GM15510 (cell line): Measurements from ENCODE around the gene SLC27A2.

Experiments used
- POLR2A ChIP-seq: IDR thresholded peaks from 3 replicates; pipeline ENCODE4 v1.6.1; 2011; ENCODE audit warnings: borderline replicate concordance; ENCODE audit not compliant: insufficient read length; ENCODE audit errors: extremely low read depth

SLC27A2 gene

DNA sequence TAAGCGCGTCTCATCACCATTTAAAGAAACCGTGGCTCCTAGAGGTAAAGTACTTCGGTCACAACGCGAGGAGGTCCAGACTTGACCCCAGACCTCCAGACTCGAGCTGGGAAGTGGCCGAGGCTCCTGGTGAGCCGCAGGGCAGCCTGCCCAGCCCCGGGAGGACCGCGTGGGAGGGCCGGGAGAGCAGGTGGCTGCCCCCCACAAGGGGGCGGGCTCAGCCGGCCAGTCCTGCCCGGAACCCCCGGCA, at the start of gene SLC27A2:
TSS of gene SLC27A2 (plus strand) at position 228 of the 250 bp plus-strand sequence. CDS start 232 bp downstream, outside the sequence.
- no peak for TF ChIP-seq POLR2A

DNA sequence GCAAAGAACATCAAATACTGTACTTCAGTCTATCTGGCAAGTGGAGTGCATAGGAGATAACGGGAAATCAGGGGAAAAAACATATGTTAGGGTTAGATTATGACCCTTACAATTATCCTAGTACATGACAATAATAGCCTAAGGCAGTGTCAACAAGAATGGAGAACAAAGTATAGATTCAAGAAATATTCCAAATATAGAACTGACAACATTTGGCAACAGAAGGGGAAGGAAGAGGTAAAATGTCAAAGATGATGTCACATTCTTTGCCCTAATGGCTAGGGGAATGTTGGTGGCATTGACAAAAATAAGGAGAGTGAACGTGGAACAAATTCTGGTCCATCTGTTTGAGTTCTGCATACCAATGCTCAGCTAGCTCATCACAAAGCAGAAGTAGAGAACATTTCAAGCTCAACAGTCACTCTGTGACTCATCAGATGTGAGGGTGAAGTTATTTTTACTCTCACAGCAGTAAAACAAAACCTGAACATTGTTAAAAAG, 47.4 kb upstream of the SLC27A2 start:
- TF ChIP-seq POLR2A, result no peak

DNA sequence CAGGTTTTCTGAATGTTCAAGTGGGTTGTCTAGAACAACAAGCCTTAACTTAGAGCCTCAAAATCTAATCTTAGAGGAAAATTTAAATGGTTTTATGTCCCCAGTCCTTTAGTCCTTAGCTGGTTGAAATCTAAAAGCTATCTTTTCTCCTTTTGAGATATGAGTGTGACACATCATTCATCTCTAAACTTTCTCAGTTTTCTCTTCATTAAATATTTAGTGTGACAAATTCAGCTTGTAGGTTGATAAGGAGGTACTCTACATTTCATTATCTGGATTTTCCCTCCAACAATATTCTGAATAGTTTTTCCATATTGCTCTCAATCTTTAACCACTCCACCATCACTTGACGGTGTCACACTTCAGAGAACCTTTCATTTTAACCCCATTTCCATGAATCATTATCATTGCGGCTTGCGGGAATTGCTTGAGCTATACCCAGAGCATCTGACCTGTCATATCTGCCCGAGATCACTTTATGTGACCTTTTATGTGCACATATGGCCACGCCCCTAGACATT, 46.9 kb upstream of the SLC27A2 start:
- no peak for TF ChIP-seq POLR2A

GRCh38 chr15:50137330-50137761, 44.6 kb upstream of the SLC27A2 start:
- TF ChIP-seq POLR2A, result no peak

GRCh38 chr15:50137893-50138292, 44.1 kb upstream of the SLC27A2 start:
- no peak for TF ChIP-seq POLR2A

- no peak for TF ChIP-seq POLR2A
Observed at GRCh38 chr15:50138391-50138790, 43.6 kb upstream of the SLC27A2 start.

DNA sequence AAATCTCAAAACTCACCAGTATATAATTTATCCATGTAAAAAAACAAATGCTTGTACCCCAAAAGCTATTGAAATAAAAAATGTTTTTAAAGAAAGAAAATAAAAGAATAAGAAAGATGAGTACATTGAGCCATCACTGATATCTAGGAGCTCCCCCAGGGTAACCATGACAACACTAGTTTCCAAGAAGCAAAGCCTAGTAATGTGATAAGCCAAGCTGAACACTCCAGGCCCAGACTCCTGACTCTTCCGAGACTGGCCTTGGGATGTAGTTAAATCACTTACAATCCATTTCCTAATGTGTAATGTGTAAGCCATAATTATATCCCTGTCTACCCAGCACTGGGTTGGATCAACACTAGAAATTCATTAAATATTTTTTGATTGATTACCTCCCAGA, 41.9 kb upstream of the SLC27A2 start:
- no peak for TF ChIP-seq POLR2A

DNA sequence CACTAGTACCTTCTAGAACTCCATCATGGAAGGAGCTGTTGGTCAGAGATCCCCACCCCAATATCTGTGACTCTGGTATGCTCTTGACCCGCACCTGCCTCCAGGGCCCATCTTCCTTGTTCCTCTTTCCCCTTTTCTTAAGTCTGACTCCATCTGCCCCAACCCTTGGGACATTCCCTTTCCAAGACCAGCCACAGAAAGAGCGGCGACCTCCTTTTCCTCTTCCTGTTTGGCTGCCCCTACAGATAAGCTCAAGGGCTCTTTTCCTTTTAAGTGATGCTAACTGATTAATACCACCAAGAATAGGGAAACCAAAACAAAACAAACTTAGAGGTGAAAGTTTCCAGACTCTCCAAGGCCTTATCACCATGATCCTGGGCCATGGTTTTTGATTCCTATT, 41.0 kb upstream of the SLC27A2 start:
- TF ChIP-seq POLR2A, result no peak

GRCh38 chr15:50141856-50142255, 40.1 kb upstream of the SLC27A2 start:
- no peak for TF ChIP-seq POLR2A

DNA sequence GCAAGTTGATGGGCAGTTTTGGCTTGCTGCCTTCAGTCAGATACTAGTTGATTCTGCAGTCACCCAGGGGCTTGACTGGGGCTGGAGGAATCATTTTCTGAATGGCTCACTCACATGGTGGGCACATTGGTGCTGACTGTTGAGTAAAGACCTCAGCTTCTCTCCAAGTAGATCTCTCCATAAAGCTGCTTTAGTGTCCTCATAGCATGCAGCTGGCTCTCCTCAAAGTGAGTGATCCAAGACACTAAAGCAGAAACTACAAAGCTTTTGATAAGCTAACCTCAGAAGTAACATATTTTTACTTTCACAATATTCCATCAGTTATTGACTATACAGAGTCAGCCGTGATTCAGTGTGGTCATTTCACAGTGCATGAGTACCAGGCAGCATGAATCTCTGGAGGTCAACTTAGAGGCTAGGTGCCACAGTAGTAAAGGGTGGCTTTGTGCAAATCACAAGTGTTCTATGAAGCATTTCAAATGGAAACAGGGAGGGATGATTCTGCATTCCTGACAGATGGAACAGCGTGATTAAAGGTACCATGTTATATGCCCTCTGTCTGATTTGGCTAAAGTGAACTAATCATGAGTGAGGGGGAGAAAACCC, 38.6 kb upstream of the SLC27A2 start:
- TF ChIP-seq POLR2A, result no peak

GRCh38 chr15:50144341-50145120, 37.5 kb upstream of the SLC27A2 start:
- no peak for TF ChIP-seq POLR2A

DNA sequence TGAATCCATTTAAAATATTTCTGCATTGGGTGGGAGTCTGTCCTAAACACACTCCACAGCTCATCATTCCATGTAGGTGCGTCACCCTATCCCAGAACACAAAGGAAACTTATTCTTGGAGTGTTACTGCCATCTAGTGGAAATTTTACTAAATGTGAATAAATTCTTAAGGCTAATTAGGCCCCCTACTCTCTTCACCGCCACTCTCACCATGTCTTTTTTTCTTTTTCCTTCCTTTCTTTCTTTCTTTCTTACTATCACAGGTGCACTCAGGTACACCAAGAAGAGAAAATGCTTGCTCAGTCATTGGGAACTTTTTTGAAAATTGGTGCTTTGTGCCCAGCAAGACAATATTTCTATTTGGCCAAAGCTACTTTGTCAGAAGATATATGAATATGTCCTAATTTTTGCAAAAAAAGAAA, 36.5 kb upstream of the SLC27A2 start:
- TF ChIP-seq POLR2A, result no peak

- no peak for TF ChIP-seq POLR2A
Observed at GRCh38 chr15:50146632-50147031, 35.4 kb upstream of the SLC27A2 start.

- no peak for TF ChIP-seq POLR2A
Observed at GRCh38 chr15:50148362-50148963, 33.5 kb upstream of the SLC27A2 start.

- TF ChIP-seq POLR2A, result no peak
Observed at GRCh38 chr15:50149090-50149489, 32.9 kb upstream of the SLC27A2 start.
